Measurements from ENCODE around the gene UXS1. TPM values are rescaled to one million over a fixed set of nuclear protein-coding genes. Genes with fewer than 3 reads are reported as not detected.

UXS1 gene
- total and polyA plus RNA-seq, 9 of the 15 experiments (the other 6 are each of a cell fraction or from before 2014, with no cell fraction given), result 5.8 to 25.8 (median 15.0) TPM

GRCh38 chr2:106126295-106126694 is 67.8 kb downstream of the UXS1 start:
- H3K4me3 ChIP-seq, result no peak overlapping the region
- WGBS (ENCODE audit: insufficient coverage, low coverage, missing lambda C conversion rate), result 90% methylated on average over 4 of the region's 7 CpGs
- H3K4me1 ChIP-seq (replicated peaks in 1 of 2; ENCODE audit: control insufficient read depth in 2 of 2, insufficient read depth in 2 of 2, low read length in 2 of 2), result peaks cover 0 to 5% of the 10 kb centered on the region in 2 experiments; a peak in 2 of 5 replicates
- no peak for ATAC-seq
- no peak for TF ChIP-seq TFE3 (CRISPR knock-in tag; IDR thresholded peaks at IDR 0.05)
- no peak for TF ChIP-seq RFX5 (IDR thresholded peaks at IDR 0.05; ENCODE audit: low read depth, low read length)
- no peak for TF ChIP-seq GATA2 (CRISPR knock-in tag; IDR thresholded peaks at IDR 0.05)
- no peak for TF ChIP-seq CTCF (IDR thresholded peaks at IDR 0.05 in 2 of 3, conservative IDR thresholded peaks at IDR 0.05 in 1 of 3; ENCODE audit: insufficient read depth in 2 of 3, low read depth in 1 of 3, low read length in 3 of 3)
- in situ Hi-C loops (cut with MboI), result no loop called here
- H3K36me3 ChIP-seq (ENCODE audit: control insufficient read depth, insufficient read depth, low read length), result peaks cover 61% of the 10 kb centered on the region
- no peaks in the 10 kb centered on the region for H3K9me3 ChIP-seq (replicated peaks; ENCODE audit: control insufficient read depth, insufficient read depth, low read depth, low read length)
- DNase-seq (ENCODE audit: extremely low read depth in 1 of 4, low spot score in 3 of 4), result no peak
- H3K9ac ChIP-seq (ENCODE audit: insufficient read depth in 1 of 2, low read depth in 2 of 2, low read length in 2 of 2), result no peak overlapping the region
- FAIRE-seq, result no peak
- CTCF ChIA-PET (ENCODE audit: low intra/inter-chr PET ratio), result no interaction called here
- H3K27ac ChIP-seq (ENCODE audit: extremely low read depth, low read depth, low read length), result no peak overlapping the region
- no peaks in the 10 kb centered on the region for H3K9me1 ChIP-seq (ENCODE audit: control insufficient read depth, insufficient read depth, low read length)
- no peak overlapping the region for H2AFZ ChIP-seq (ENCODE audit: low read depth, low read length)
- H3K79me2 ChIP-seq (ENCODE audit: control insufficient read depth, insufficient read depth, low read length), result peaks cover 7% of the 10 kb centered on the region; the same call in 2 of the 3 replicates
- no TSS peak for BruUV-seq (replicated peaks)
- intact Hi-C loops (cut with micrococcal nuclease), result no loop called here
- no peak overlapping the region for H3K4me2 ChIP-seq (ENCODE audit: insufficient read depth, low read length)
- H4K20me1 ChIP-seq (replicated peaks; ENCODE audit: control insufficient read depth, insufficient read depth, low read length), result no peaks in the 10 kb centered on the region
- POLR2A ChIA-PET, result interaction anchor here (0.7 kb wide), 1 partner anchor 19 kb away, joined by 3 read pairs; no protein-coding TSS in a partner anchor
- no peaks in the 10 kb centered on the region for H3K27me3 ChIP-seq (ENCODE audit: control insufficient read depth in 2 of 2, insufficient read depth in 2 of 2, low read length in 2 of 2)

Measured in K562 (cell line).